ENCODE measurements around the gene HNRNPC. TPM values are rescaled to one million over a fixed set of nuclear protein-coding genes. Genes with fewer than 3 reads are reported as not detected.
"Not testable (repeated sequence)": the region's sequence is repeated elsewhere in the genome, so short reads cannot be mapped to it uniquely, and the experiment has no call there.

The HNRNPC gene
- total RNA-seq, 2 donors from 2014 or later, result 1,220 to 1,492 TPM

DNA sequence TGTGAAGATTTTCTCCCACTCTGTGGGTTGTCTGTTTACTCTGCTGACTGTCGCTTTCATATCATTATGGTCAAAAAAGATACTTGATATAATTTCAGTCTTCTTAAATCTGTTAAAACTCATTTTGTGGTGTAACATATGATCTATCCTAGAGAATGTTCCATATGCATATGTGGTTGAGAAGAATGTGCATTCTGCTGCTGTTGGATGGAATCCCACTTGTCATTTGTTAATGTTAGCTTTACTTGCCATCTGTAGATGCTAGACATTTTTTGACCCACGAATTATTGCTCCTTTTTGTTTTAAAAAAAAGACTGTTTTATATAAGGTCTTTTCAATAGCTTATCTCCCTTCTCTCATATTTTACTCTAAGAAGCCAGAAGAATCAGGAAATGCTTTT lies 87.1 kb downstream of the HNRNPC start:
- ATAC-seq (replicated peaks in 1 of 2) (no peak), DNase-seq (no peak)
- H3K27me3 Mint-ChIP-seq (ENCODE audit: low read depth), result peaks cover 26% of the 10 kb centered on the region
- H3K36me3 Mint-ChIP-seq (ENCODE audit: insufficient read depth in 2 of 2), result peaks cover 0 to 2% of the 10 kb centered on the region in 2 donors
- H3K4me1 Mint-ChIP-seq (ENCODE audit: low read depth), result no peaks in the 10 kb centered on the region
- H3K27ac Mint-ChIP-seq, result no peak overlapping the region
- H3K9me3 Mint-ChIP-seq, result peaks cover 2 to 6% of the 10 kb centered on the region in 2 donors
- H3K4me3 Mint-ChIP-seq, result no peak overlapping the region

DNA sequence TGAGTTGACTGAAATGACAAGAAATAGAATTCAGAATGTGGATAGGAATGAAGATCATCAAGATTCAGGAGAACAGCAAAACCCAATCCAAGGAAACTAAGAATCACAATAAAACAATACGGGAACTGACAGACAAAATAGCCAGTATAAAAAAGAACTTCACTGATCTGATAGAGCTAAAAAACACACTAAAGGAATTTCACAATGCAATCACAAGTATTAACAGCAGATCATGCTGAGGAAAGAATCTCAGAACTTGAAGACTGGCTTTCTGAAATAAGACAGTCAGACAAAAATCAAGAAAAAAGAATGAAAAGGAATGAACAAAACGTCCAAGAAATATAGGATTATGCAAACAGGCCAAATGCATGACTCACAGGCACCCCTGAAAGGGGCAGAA lies 98.1 kb downstream of the HNRNPC start:
- H3K4me3 Mint-ChIP-seq, result no peak overlapping the region
- peaks cover 1 to 5% of the 10 kb centered on the region in 2 donors for H3K36me3 Mint-ChIP-seq (ENCODE audit: insufficient read depth in 2 of 2)
- H3K9me3 Mint-ChIP-seq, result peaks cover 1 to 5% of the 10 kb centered on the region in 2 donors
- peaks cover 11% of the 10 kb centered on the region for H3K27me3 Mint-ChIP-seq (ENCODE audit: low read depth)
- ATAC-seq (replicated peaks in 1 of 2) (no peak), DNase-seq (no peak)
- H3K4me1 Mint-ChIP-seq (ENCODE audit: low read depth), result no peaks in the 10 kb centered on the region
- H3K27ac Mint-ChIP-seq, result no peak overlapping the region

- ATAC-seq (replicated peaks in 1 of 2) (no peak), DNase-seq (no peak)
- Mint-ChIP-seq H3K36me3 (ENCODE audit: insufficient read depth in 2 of 2) (peaks cover 1 to 5% of the 10 kb centered on the region in 2 donors), H3K27ac (no peak overlapping the region), H3K27me3 (ENCODE audit: low read depth) (peaks cover 17% of the 10 kb centered on the region), H3K4me3 (no peak overlapping the region), H3K9me3 (peaks cover 1 to 5% of the 10 kb centered on the region in 2 donors), H3K4me1 (ENCODE audit: low read depth) (no peaks in the 10 kb centered on the region)
Observed at GRCh38 chr14:21169573-21169972, 99.7 kb downstream of the HNRNPC start.

DNA sequence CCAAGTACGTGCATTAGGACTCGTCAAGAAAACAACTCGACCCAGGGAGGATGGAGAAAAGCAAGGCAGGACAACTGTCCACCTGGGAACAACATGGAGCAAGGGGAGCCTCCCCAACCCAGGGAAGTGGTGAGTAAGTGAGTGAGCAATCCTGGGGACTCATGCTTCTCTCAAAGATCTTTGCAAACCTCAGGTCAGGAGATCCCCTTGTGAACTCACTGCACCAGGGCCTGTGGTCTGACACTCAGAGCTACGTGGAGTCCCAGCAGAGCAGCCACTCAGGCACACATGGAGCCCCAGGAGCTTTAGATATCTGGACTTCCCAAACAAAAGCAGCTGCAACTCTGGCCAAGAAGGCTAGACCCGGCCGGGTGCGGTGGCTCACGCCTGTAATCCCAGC lies 101.2 kb downstream of the HNRNPC start:
- DNase-seq (peak in 1 of 2 donors; percentile 11), ATAC-seq (replicated peaks in 1 of 2) (peak; percentile 51 to 60)
- Mint-ChIP-seq H3K4me3 (no peak overlapping the region), H3K9me3 (peaks cover 1 to 5% of the 10 kb centered on the region in 2 donors), H3K27ac (no peak overlapping the region), H3K4me1 (ENCODE audit: low read depth) (no peaks in the 10 kb centered on the region), H3K27me3 (ENCODE audit: low read depth) (peaks cover 23% of the 10 kb centered on the region), H3K36me3 (ENCODE audit: insufficient read depth in 2 of 2) (peaks cover 0 to 4% of the 10 kb centered on the region in 2 donors)

DNA sequence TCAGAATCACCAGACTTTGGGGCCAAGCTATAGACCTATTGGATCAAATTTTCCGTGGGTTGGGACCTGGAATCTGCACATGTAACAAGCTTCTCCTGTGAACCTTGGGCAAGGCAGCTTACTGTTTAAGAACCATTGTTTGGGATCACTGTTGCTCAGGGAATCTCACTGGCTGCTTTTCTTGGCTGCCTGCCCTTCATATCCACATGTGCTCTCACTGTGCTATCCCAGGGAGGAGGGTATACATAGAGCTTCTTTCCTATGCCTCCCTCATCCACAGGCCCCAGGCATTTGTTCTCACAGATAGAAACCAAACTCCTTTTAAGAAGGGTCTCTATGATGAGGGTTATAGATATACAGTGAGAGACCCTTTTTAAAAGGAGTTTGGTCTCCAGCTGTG lies 103.6 kb downstream of the HNRNPC start:
- ATAC-seq (replicated peaks in 1 of 2); DNase-seq; H3K9me3 Mint-ChIP-seq; H3K36me3 Mint-ChIP-seq (ENCODE audit: insufficient read depth in 2 of 2); H3K4me3 Mint-ChIP-seq; H3K4me1 Mint-ChIP-seq (ENCODE audit: low read depth); H3K27ac Mint-ChIP-seq: not testable (repeated sequence)
- peaks cover 24% of the 10 kb centered on the region for H3K27me3 Mint-ChIP-seq (ENCODE audit: low read depth)

- not testable (repeated sequence) for ATAC-seq (replicated peaks in 1 of 2); DNase-seq; H3K4me1 Mint-ChIP-seq (ENCODE audit: low read depth); H3K36me3 Mint-ChIP-seq (ENCODE audit: insufficient read depth in 2 of 2); H3K9me3 Mint-ChIP-seq; H3K4me3 Mint-ChIP-seq; H3K27ac Mint-ChIP-seq
- peaks cover 24% of the 10 kb centered on the region for H3K27me3 Mint-ChIP-seq (ENCODE audit: low read depth)
Observed at GRCh38 chr14:21165002-21165605, 104.1 kb downstream of the HNRNPC start.

DNA sequence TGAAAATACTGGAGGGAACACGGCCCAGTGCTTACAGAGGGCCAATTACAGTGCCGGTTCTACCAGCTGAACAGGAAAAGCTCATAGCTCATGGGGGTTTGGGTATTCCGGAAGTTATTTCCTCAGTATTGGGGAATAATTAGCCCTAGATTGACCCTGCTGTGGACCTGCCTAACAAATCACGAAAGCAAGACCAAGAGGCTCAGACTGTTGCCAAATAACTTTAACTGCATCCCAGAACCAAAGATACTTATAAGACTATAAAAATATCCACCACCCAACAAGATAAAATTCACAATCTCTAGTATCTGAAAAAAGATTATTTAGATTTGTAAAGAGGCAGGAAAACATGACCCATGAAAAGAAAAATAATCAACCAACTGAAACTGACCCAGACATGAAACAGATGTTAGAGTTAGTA lies 105.4 kb downstream of the HNRNPC start:
- Mint-ChIP-seq H3K9me3 (no peaks in the 10 kb centered on the region), H3K4me3 (no peak overlapping the region), H3K27me3 (ENCODE audit: low read depth) (peaks cover 24% of the 10 kb centered on the region), H3K36me3 (ENCODE audit: insufficient read depth in 2 of 2) (no peaks in the 10 kb centered on the region), H3K4me1 (ENCODE audit: low read depth) (no peaks in the 10 kb centered on the region), H3K27ac (no peak overlapping the region)
- no peak for ATAC-seq (replicated peaks in 1 of 2)
- no peak for DNase-seq

- Mint-ChIP-seq H3K36me3 (ENCODE audit: insufficient read depth in 2 of 2) (no peaks in the 10 kb centered on the region), H3K27ac (no peak overlapping the region), H3K4me3 (no peak overlapping the region), H3K4me1 (ENCODE audit: low read depth) (no peaks in the 10 kb centered on the region), H3K9me3 (no peaks in the 10 kb centered on the region), H3K27me3 (ENCODE audit: low read depth) (peaks cover 33% of the 10 kb centered on the region)
- ATAC-seq (replicated peaks in 1 of 2) (no peak), DNase-seq (no peak)
Observed at GRCh38 chr14:21162081-21162480, 107.2 kb downstream of the HNRNPC start.

GRCh38 chr14:21160061-21160610 lies 109.1 kb downstream of the HNRNPC start:
- DNase-seq (no peak), ATAC-seq (replicated peaks in 1 of 2) (no peak)
- Mint-ChIP-seq H3K27me3 (ENCODE audit: low read depth) (peaks cover 33% of the 10 kb centered on the region), H3K36me3 (ENCODE audit: insufficient read depth in 2 of 2) (no peaks in the 10 kb centered on the region), H3K4me3 (no peak overlapping the region), H3K9me3 (no peaks in the 10 kb centered on the region), H3K4me1 (ENCODE audit: low read depth) (no peaks in the 10 kb centered on the region), H3K27ac (no peak overlapping the region)

Other genes starting within 250 kb of the HNRNPC start
- gene NDRG2, start 244.4 kb downstream of the HNRNPC start, total RNA-seq, result 1 to 10 TPM; 4.0 to 6.3 TPM
- not detected for gene TPPP2, start 239.2 kb downstream of the HNRNPC start, total RNA-seq
- gene RNASE13, start 234.6 kb downstream of the HNRNPC start, total RNA-seq, result not detected
- not detected for gene RNASE7, start 227.1 kb downstream of the HNRNPC start, total RNA-seq
- not detected for gene RNASE8, start 211.6 kb downstream of the HNRNPC start, total RNA-seq
- gene ARHGEF40, start 199.1 kb downstream of the HNRNPC start, total RNA-seq, result under 1 TPM; 0.26 to 0.37 TPM
- 10 to 100 TPM; 11.2 to 12.4 TPM for gene ZNF219, start 170.8 kb downstream of the HNRNPC start, total RNA-seq
- gene TMEM253, start 168.4 kb downstream of the HNRNPC start, total RNA-seq, result under 1 TPM in 1 of 2 donors, not detected in 1; 0.35 TPM
- gene OR5AU1, start 113.4 kb downstream of the HNRNPC start, total RNA-seq, result not detected
- gene RPGRIP1, start 10.6 kb upstream of the HNRNPC start, total RNA-seq, result not detected
- 100 to 1,000 TPM; 141 to 155 TPM for gene SUPT16H, start 114.6 kb upstream of the HNRNPC start, total RNA-seq
- gene CHD8, start 186.7 kb upstream of the HNRNPC start, total RNA-seq, result 100 to 1,000 TPM; 102 to 107 TPM
- 10 to 100 TPM; 44.5 to 45.4 TPM for gene RAB2B, start 207.5 kb upstream of the HNRNPC start, total RNA-seq
- 10 to 100 TPM; 68.9 to 72.4 TPM for gene TOX4, start 207.8 kb upstream of the HNRNPC start, total RNA-seq
- 10 to 100 TPM; 62.1 to 71.0 TPM for gene METTL3, start 241.9 kb upstream of the HNRNPC start, total RNA-seq

All from activated T-cell treated with anti-CD3 and anti-CD28 coated beads, Interleukin-2, amount 50 U/mL, for 72 hours (primary cell).